ENCODE data around the gene TCERG1L. TPM values are rescaled to one million over a fixed set of nuclear protein-coding genes. Genes with fewer than 3 reads are reported as not detected.

Gene TCERG1L
- total RNA-seq, 1 experiment from 2014 or later, result not detected

DNA sequence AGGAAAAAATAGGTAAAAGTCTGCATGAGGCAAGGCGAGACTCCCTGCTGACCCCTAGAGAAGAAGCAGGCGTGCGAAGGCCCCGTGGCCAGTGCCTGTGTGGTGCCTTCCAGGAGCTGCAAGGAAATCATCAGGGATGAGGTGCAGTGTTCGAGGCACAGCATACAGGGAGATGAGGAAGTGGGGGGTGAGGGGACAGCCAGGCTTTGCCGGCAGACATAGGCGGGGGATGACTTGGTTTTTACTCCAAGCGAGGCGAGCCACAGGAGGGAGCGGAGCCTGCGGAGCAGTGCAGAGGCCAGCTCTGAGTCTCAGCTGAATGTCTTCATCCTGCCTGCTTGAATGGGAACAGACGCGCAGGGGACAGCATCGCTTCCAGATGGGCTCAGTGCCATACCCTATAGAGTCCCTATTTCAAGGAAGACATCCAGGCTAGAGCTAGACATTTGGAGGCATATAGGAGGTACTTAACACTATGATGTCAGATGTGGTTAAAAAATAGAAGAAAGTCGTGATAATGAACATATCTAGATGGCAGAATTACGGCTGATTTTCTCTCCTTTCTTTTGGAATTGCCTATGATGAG lies 49.5 kb downstream of the TCERG1L start:
- ChIA-PET CTCF (no interaction called here), POLR2A (ENCODE audit: unreplicated experiment) (no interaction called here)
- H2AFZ ChIP-seq, result no peak overlapping the region
- no peaks in the 10 kb centered on the region for H3F3A ChIP-seq (ENCODE audit: insufficient read depth, low read depth)
- H3K9me2 ChIP-seq (ENCODE audit: insufficient read depth), result no peaks in the 10 kb centered on the region
- H3K27me3 ChIP-seq (ENCODE audit: insufficient read depth, low read depth), result peaks cover 64% of the 10 kb centered on the region
- H3K4me2 ChIP-seq, result no peak overlapping the region
- no peaks in the 10 kb centered on the region for H3K36me3 ChIP-seq (ENCODE audit: low read depth)
- no peaks in the 10 kb centered on the region for H3K9me3 ChIP-seq (ENCODE audit: insufficient read depth, low read depth)
- no TSS peak for BruUV-seq (replicated peaks)
- DNase-seq, result no peak
- H4K20me1 ChIP-seq (ENCODE audit: insufficient read depth), result no peaks in the 10 kb centered on the region
- TF ChIP-seq, protein P1, sequence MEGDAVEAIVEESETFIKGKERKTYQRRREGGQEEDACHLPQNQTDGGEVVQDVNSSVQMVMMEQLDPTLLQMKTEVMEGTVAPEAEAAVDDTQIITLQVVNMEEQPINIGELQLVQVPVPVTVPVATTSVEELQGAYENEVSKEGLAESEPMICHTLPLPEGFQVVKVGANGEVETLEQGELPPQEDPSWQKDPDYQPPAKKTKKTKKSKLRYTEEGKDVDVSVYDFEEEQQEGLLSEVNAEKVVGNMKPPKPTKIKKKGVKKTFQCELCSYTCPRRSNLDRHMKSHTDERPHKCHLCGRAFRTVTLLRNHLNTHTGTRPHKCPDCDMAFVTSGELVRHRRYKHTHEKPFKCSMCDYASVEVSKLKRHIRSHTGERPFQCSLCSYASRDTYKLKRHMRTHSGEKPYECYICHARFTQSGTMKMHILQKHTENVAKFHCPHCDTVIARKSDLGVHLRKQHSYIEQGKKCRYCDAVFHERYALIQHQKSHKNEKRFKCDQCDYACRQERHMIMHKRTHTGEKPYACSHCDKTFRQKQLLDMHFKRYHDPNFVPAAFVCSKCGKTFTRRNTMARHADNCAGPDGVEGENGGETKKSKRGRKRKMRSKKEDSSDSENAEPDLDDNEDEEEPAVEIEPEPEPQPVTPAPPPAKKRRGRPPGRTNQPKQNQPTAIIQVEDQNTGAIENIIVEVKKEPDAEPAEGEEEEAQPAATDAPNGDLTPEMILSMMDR (conservative IDR thresholded peaks at IDR 0.05), result no peak
- no peak for TF ChIP-seq EZH2 (IDR thresholded peaks at IDR 0.05; ENCODE audit: low read depth)
- no peak overlapping the region for H3K4me3 ChIP-seq
- intact Hi-C loops (cut with micrococcal nuclease; ENCODE audit: unreplicated experiment), result no loop called here
- no peaks in the 10 kb centered on the region for H3K79me2 ChIP-seq (ENCODE audit: low read depth)
- no peak overlapping the region for H3K27ac ChIP-seq
- no peaks in the 10 kb centered on the region for H3K4me1 ChIP-seq (replicated peaks; ENCODE audit: insufficient read depth)

DNA sequence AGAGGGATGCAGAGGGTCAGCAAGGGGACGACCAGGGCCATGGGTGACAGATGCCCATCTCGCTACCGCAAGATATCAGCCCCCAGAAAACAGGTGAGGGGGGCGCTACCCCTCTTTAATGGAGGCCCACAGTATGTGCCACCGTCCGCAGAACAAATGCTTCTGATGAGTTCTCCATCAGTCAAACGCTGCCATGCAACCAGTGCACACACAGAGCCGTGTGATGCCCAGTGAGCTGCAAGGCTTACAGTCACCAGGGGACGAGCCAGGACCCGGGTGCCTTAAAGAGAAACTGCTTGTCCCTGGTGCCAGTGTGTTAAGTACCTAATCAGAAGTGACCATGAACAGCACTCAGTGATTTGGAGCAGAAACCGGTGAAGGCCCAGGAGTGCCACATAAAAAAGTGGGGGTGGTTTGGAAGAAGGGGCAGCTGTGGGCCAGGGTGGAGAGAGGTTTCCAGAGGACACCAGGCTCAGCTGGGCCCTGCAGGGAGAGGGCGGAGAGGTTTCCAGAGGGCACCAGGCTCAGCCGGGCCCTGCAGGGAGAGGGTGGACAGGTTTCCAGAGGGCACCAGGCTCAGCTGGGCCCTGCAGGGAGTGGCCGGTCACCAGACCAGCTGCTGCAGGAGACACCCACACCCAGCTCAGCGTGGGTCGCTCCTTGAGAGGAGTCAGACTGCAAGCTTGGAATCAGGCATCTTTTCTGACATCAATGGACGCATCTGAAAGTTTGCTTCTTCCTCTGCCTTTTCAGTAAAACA lies 50.9 kb downstream of the TCERG1L start:
- BruUV-seq (replicated peaks), result no TSS peak
- no peaks in the 10 kb centered on the region for H3K9me3 ChIP-seq (ENCODE audit: insufficient read depth, low read depth)
- H3K79me2 ChIP-seq (ENCODE audit: low read depth), result no peaks in the 10 kb centered on the region
- H3K4me2 ChIP-seq, result no peak overlapping the region
- no peak overlapping the region for H3K27ac ChIP-seq
- no peak for DNase-seq
- no peaks in the 10 kb centered on the region for H3K36me3 ChIP-seq (ENCODE audit: low read depth)
- CTCF ChIA-PET, result no interaction called here
- H2AFZ ChIP-seq, result no peak overlapping the region
- H3K9me2 ChIP-seq (ENCODE audit: insufficient read depth), result no peaks in the 10 kb centered on the region
- no peaks in the 10 kb centered on the region for H3F3A ChIP-seq (ENCODE audit: insufficient read depth, low read depth)
- POLR2A ChIA-PET (ENCODE audit: unreplicated experiment), result interaction anchor here (0.6 kb wide), 1 partner anchor 1263 kb away, joined by 4 read pairs; no protein-coding TSS in a partner anchor
- peaks cover 63% of the 10 kb centered on the region for H3K27me3 ChIP-seq (ENCODE audit: insufficient read depth, low read depth)
- no peak overlapping the region for H3K4me3 ChIP-seq
- no peak for TF ChIP-seq EZH2 (IDR thresholded peaks at IDR 0.05; ENCODE audit: low read depth)
- TF ChIP-seq, protein P1 (conservative IDR thresholded peaks at IDR 0.05), result no peak
- intact Hi-C loops (cut with micrococcal nuclease; ENCODE audit: unreplicated experiment), result no loop called here
- no peaks in the 10 kb centered on the region for H3K4me1 ChIP-seq (replicated peaks; ENCODE audit: insufficient read depth)
- no peaks in the 10 kb centered on the region for H4K20me1 ChIP-seq (ENCODE audit: insufficient read depth)

DNA sequence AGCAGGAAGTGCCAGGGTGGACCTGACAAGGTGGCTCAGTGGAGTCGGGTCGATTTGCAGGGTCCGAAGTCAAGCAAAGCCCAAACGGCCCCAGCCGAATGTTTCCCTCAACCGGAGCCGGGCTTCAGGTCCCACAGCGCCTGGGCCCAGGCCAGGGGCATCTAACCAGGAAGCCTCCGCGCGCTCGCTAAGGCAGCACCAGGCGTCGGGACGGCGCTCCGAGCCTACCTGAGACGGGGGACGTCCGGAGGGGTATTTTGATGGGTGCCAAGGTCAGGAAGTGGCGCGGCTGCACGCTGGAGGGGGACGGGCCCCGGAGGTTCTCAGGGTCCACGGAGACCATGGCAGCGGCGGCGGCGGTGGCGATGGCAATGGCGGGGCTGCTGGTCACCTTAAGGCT lies 51.5 kb downstream of the TCERG1L start:
- CTCF ChIA-PET, result no interaction called here
- no TSS peak for BruUV-seq (replicated peaks)
- intact Hi-C loops (cut with micrococcal nuclease; ENCODE audit: unreplicated experiment), result no loop called here

More for the DNA sequence above, 51.5 kb downstream of the TCERG1L start:
- Histone ChIP-seq H3K4me1 (replicated peaks; ENCODE audit: insufficient read depth) (no peaks in the 10 kb centered on the region), H3K79me2 (ENCODE audit: low read depth) (no peaks in the 10 kb centered on the region), H4K20me1 (ENCODE audit: insufficient read depth) (no peaks in the 10 kb centered on the region), H3K4me2 (no peak overlapping the region), H3K36me3 (ENCODE audit: low read depth) (no peaks in the 10 kb centered on the region), H3K9me3 (ENCODE audit: insufficient read depth, low read depth) (no peaks in the 10 kb centered on the region), H3K9me2 (ENCODE audit: insufficient read depth) (no peaks in the 10 kb centered on the region), H2AFZ (no peak overlapping the region), H3K4me3 (no peak overlapping the region), H3K27me3 (ENCODE audit: insufficient read depth, low read depth) (peaks cover 67% of the 10 kb centered on the region), H3K27ac (no peak overlapping the region), H3F3A (ENCODE audit: insufficient read depth, low read depth) (no peaks in the 10 kb centered on the region)
- no peak for DNase-seq
- POLR2A ChIA-PET (ENCODE audit: unreplicated experiment), result interaction anchor here (0.6 kb wide), 1 partner anchor 1263 kb away, joined by 4 read pairs; no protein-coding TSS in a partner anchor
- TF ChIP-seq EZH2 (IDR thresholded peaks at IDR 0.05; ENCODE audit: low read depth), result no peak
- TF ChIP-seq, protein P1 (conservative IDR thresholded peaks at IDR 0.05), result no peak

Measured in PC-9 (cell line).